ENCODE measurements around the gene MAOB. TPM values are rescaled to one million over a fixed set of nuclear protein-coding genes. Genes with fewer than 3 reads are reported as not detected.

MAOB gene
- total RNA-seq, 1 donor from 2014 or later, result not detected

DNA sequence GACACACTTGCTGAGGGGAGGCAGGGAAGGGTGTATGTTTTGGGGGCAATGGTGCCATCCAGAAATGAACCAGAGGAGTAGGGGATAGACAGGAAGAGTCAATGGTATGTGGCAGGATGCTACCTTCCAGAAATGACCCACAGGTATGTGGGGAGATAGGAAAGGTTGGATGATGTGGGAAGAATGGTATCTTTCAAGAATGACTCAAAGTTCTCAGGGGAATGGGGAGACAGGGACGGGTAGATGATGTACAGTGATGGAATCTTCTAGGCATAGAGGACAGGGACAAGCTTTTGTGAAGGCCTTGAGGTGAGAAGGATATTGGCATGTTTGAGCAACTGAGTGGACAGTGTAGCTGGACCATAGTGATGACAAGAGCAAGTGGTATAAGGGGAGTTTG is 161.3 kb downstream of the MAOB start:
- H3K4me3 Mint-ChIP-seq (ENCODE audit: unreplicated experiment), result no peak overlapping the region
- no peak overlapping the region for H3K27ac Mint-ChIP-seq (ENCODE audit: unreplicated experiment)
- DNase-seq, result no peak
- H3K9me3 Mint-ChIP-seq (ENCODE audit: unreplicated experiment), result peaks cover 2% of the 10 kb centered on the region
- H3K36me3 Mint-ChIP-seq (ENCODE audit: unreplicated experiment), result no peaks in the 10 kb centered on the region
- no peaks in the 10 kb centered on the region for H3K4me1 Mint-ChIP-seq (ENCODE audit: low read depth, unreplicated experiment)
- TF ChIP-seq, protein P1, sequence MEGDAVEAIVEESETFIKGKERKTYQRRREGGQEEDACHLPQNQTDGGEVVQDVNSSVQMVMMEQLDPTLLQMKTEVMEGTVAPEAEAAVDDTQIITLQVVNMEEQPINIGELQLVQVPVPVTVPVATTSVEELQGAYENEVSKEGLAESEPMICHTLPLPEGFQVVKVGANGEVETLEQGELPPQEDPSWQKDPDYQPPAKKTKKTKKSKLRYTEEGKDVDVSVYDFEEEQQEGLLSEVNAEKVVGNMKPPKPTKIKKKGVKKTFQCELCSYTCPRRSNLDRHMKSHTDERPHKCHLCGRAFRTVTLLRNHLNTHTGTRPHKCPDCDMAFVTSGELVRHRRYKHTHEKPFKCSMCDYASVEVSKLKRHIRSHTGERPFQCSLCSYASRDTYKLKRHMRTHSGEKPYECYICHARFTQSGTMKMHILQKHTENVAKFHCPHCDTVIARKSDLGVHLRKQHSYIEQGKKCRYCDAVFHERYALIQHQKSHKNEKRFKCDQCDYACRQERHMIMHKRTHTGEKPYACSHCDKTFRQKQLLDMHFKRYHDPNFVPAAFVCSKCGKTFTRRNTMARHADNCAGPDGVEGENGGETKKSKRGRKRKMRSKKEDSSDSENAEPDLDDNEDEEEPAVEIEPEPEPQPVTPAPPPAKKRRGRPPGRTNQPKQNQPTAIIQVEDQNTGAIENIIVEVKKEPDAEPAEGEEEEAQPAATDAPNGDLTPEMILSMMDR (IDR thresholded peaks at IDR 0.05; ENCODE audit: partially characterized antibody, unreplicated experiment), result no peak
- peaks cover 2% of the 10 kb centered on the region for H3K27me3 Mint-ChIP-seq (ENCODE audit: unreplicated experiment)

DNA sequence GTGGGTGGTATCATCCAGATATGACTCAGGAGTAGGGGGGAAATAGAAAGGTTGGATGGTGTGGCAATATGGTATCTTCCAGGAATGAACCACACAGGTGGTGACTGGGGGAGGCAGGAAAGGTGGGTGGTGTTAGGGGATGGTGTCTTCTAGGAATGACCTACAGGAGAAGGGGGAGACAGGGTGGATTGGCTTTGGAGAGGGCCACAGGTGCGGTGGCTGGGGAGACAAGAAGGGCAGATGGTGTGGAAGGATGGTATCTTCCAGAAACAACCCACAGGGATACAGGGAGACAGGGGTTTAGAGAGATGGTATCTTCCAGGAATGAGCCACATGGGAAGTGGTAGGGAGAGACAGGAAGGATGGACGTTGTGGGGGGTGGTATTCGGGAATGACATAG is 162.2 kb downstream of the MAOB start:
- Mint-ChIP-seq H3K27me3 (ENCODE audit: unreplicated experiment) (peaks cover 2% of the 10 kb centered on the region), H3K27ac (ENCODE audit: unreplicated experiment) (no peak overlapping the region), H3K4me1 (ENCODE audit: low read depth, unreplicated experiment) (no peaks in the 10 kb centered on the region), H3K36me3 (ENCODE audit: unreplicated experiment) (no peaks in the 10 kb centered on the region), H3K4me3 (ENCODE audit: unreplicated experiment) (no peak overlapping the region), H3K9me3 (ENCODE audit: unreplicated experiment) (peaks cover 2% of the 10 kb centered on the region)
- no peak for DNase-seq
- TF ChIP-seq, protein P1 (IDR thresholded peaks at IDR 0.05; ENCODE audit: partially characterized antibody, unreplicated experiment), result no peak

DNA sequence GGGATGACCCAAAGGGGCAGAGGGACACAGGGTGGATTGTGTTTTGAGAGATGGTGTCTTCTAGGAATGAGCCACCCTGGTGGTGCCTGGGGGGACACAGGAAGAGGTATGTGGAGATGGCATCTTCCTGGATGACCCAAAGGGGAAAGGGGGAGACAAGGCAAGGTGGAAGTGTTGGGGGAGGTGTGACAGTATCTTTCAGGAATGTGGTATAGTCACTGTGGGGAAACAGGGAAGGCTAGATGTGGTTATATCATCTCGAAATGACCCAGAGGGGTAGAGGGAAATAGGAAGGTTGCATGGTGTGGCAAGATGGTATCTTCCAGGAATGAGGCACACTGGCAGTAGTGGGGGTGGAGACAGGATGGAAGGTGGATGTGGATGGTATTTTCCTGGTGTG is 163.3 kb downstream of the MAOB start:
- Mint-ChIP-seq H3K9me3 (ENCODE audit: unreplicated experiment) (peaks cover 2% of the 10 kb centered on the region), H3K27me3 (ENCODE audit: unreplicated experiment) (no peaks in the 10 kb centered on the region), H3K36me3 (ENCODE audit: unreplicated experiment) (no peaks in the 10 kb centered on the region), H3K4me1 (ENCODE audit: low read depth, unreplicated experiment) (no peaks in the 10 kb centered on the region), H3K27ac (ENCODE audit: unreplicated experiment) (no peak overlapping the region), H3K4me3 (ENCODE audit: unreplicated experiment) (no peak overlapping the region)
- TF ChIP-seq, protein P1 (IDR thresholded peaks at IDR 0.05; ENCODE audit: partially characterized antibody, unreplicated experiment), result no peak
- DNase-seq, result no peak

DNA sequence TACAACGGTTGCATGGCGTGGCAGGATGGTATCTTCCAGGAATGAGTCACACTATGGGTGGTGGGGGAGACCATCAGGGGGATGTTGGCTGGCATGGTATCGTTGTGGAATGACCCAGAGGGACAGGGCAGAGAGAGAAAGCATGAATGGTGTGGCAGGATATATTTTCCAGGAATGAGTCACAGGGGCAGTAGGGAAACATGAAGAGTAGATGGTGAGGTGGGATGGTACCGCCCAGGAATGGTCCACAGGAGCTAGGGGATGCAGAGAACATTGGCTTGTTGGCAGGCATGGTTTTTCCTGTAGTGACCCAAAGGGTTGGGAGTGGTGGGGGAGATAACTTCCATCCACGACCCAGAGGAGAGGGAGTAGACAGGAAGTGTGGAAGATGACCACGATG is 163.7 kb downstream of the MAOB start:
- Mint-ChIP-seq H3K9me3 (ENCODE audit: unreplicated experiment) (peaks cover 2% of the 10 kb centered on the region), H3K27me3 (ENCODE audit: unreplicated experiment) (no peaks in the 10 kb centered on the region), H3K36me3 (ENCODE audit: unreplicated experiment) (no peaks in the 10 kb centered on the region), H3K4me3 (ENCODE audit: unreplicated experiment) (no peak overlapping the region), H3K4me1 (ENCODE audit: low read depth, unreplicated experiment) (no peaks in the 10 kb centered on the region), H3K27ac (ENCODE audit: unreplicated experiment) (no peak overlapping the region)
- DNase-seq, result no peak
- TF ChIP-seq, protein P1 (IDR thresholded peaks at IDR 0.05; ENCODE audit: partially characterized antibody, unreplicated experiment), result no peak

DNA sequence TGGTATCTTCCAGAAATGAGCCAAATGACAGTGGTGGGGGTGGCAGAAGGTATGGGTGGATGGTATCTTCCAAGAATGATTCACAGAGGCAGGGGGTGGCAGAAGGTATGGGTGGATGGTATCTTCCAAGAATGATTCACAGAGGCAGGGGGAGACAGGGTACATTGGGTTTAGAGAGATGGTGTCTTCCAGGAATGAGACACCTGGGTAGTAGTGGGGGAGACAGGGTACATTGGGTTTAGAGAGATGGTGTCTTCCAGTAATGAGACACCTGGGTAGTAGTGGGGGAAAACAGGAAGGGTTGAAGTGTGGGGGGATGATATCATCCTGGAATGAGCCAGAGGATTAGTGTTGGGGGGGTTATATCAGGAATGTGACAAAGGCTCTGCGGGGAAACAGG is 164.2 kb downstream of the MAOB start:
- no peaks in the 10 kb centered on the region for H3K27me3 Mint-ChIP-seq (ENCODE audit: unreplicated experiment)
- no peak overlapping the region for H3K4me3 Mint-ChIP-seq (ENCODE audit: unreplicated experiment)
- no peak overlapping the region for H3K27ac Mint-ChIP-seq (ENCODE audit: unreplicated experiment)
- H3K36me3 Mint-ChIP-seq (ENCODE audit: unreplicated experiment), result no peaks in the 10 kb centered on the region
- H3K9me3 Mint-ChIP-seq (ENCODE audit: unreplicated experiment), result peaks cover 2% of the 10 kb centered on the region
- no peak for DNase-seq
- TF ChIP-seq, protein P1 (IDR thresholded peaks at IDR 0.05; ENCODE audit: partially characterized antibody, unreplicated experiment), result no peak
- no peaks in the 10 kb centered on the region for H3K4me1 Mint-ChIP-seq (ENCODE audit: low read depth, unreplicated experiment)
